GM19023 (cell line): ENCODE measurements around the gene HHAT.
A peak's percentile ranks its signal among the peaks of the same experiment; 100 is the strongest.

Experiments
- ATAC-seq: cut with Tn5 transposase; IDR thresholded peaks from one replicate; pipeline ENCODE4 v1.9.1; 2021; ENCODE audit warnings: mild to moderate bottlenecking, moderate library complexity; ENCODE audit not compliant: unreplicated experiment

The HHAT gene

DNA sequence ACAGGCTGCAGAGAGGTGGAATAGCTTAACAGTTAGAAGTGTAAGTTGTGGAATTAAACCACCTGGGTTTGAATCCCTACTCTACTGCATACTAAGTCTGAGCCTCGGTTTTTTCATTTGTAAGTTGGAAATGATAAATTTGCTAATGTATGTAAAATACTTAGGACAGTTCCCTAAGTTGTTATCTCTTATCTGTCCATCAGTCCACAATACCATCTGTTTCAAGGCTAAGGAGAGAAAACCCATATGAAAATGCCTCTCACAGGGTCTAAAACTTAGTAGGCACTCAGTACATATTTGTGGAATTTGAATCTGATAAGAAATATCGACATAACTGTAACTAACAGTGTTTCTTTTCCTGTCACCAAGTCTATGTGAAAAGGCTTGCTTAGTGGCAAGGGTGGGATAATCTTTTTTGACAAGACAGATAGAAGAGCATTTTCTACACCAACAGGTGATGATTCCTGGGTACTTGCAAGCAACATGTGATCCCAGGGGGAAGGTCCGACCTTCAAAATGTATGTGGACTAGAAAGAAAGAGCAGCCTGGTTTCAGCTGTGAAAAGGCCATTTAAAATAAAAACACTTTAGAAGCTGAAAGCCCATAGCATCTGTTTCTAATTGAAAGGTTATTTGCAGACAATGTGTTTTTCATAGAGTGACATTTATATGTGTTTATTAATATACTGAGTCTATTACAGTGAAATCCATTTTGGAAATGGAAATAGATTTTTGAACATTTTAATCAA lies 202.9 kb downstream of the HHAT start:
- ATAC-seq, result no peak

DNA sequence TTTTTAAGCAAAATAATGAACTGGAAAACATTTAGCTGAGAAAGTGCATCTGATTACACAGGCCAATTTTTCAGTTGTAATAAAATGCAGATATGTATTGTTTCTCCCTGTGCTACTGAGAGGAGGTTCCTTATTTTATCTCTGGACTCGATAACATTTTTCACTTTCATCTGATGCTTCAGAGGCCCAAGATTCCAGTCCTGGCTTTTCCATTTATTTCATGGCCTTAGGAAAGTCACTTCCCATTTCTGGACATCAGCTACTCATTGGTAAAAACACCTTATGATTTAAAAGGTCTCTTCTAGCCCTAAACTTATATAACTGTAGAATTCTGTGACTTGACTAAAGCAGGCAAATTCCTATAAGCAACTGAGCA lies 203.5 kb downstream of the HHAT start:
- ATAC-seq, result no peak

DNA sequence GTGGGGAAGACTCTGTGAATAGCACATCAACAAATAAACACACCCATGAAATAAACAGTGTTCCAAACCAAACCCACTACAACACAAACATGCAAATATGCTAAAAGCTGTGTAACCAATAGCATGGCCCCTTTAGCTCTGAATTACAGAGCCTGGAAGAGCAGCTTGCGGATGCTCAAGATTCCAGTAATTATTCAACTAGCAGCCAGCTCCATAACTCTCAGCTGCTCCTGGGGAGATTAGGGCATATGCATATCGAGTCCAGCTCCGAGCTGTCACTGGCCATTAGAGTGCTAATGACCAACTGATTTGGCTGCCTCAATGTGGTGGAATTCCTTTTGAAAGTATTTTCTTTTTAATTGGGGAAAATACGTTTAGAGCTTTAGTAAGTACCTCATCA lies 207.1 kb downstream of the HHAT start:
- ATAC-seq, result no peak

DNA sequence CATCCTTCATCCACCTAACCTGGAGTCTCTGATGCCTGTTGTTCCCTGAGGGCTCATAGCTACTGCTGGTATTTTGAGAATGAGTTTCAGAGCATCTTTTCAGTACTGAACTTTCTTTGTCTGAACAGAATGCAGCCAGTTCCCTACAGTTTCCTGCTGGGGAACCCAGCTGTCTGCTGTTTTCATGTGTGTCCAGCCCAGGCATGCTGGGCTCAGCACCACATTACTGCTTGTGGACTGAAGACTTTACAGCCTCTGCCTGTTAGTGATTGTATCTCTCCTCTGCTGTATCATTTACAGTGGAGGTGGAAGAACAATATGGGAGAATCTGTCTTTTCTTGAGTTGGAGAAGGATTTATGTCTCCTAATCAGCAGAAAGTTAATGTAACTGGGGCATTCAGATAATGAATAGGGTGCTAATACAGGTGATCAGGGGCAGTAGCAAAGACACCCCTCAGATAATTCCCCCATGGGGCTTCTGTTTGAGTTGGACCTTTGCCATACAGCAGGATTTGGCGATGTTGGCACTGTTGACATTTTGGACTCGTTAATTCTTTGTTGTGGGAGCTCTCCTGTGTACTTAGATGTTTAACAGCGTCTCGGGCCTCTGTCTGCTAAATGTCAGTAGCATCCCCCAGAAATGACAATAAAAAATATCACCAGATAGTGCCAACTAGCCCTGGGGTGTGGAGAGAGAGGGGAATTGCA lies 207.7 kb downstream of the HHAT start:
- ATAC-seq, result no peak

DNA sequence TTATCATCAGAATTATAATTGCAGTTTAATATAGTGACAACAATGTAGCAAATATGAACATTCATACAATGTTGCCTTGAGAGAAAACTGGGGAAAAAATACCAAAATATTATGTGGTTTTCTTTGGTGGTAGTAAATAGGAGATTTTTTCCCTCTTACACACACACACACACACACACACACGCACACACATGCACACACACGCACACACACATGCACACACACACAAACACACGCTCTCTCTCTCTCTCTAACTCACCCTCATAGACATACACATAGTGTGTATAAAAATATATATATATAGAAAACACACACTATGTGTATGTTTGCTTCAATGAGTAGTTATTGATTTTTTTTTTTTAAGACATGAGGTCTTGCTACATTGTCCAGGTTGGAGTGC lies 211.6 kb downstream of the HHAT start:
- ATAC-seq, result no peak

DNA sequence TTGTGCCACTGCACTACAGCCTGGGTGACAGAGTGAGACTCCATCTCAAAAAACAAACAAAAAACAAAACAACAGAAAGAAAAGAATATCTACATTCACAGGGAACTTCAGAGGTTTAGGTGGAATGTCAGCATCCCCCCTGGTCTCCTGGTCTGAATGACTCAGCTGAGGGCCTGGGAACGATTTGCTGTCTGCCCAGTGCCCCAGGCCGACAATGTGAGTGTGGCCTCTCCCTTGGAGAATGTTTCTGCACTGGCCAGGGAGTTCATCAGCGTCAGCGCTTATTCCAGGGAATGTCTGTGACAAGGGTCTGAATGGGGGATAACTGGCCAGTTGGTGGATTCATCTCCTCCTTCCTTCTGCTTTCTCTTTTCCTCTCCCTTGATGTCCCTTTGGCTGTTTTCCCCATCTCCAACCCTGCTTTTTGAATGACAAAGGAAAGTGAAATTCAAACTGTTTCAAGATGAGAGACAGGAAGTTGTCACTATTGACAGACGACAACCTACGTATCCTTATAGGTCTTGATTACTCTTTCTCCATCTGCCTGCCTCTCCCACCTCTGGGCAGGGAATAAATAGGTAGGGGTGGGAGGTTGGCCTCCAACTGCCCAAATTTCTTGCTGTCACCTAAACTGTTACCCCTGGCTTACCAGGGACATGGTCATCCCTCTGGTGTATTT lies 213.1 kb downstream of the HHAT start:
- no peak for ATAC-seq

DNA sequence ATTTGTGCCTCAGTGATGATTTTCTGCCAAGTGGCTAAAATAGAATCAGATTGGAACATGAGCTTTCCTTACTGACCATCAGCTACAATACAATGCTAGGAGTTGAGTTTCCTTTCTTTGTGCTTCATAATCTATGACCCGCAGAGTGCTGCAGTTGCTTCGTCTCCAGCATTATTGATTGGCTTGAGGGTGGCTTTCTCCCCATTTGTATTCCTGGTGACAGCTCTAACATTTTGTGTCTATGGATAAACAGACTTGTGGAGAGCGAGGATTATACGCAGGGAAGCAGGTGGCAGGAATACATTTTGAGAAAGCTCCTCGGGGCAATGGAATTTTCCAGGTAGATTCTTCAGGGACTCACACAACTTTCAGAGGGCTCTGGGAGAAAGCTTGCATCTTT lies 223.2 kb downstream of the HHAT start:
- ATAC-seq, result no peak

DNA sequence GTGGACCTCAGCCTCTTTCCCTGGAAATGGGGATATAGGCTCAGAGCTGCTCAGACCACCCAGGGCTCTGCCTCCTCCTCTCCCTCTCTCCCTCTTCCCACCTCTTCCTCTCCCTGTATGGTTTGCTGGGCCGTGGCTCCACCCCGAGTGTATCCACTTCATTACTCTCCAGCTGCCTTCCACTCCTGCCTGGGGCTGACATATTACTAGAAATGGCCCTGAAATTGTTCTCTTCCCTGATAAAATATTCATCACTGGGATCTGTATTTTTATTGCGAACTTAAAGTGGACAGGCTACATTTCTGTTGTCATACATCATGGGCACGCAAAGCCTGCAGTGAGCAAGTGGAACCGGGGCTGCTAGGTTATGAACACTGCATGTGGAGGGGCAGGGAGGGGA lies 225.0 kb downstream of the HHAT start:
- ATAC-seq, result no peak

DNA sequence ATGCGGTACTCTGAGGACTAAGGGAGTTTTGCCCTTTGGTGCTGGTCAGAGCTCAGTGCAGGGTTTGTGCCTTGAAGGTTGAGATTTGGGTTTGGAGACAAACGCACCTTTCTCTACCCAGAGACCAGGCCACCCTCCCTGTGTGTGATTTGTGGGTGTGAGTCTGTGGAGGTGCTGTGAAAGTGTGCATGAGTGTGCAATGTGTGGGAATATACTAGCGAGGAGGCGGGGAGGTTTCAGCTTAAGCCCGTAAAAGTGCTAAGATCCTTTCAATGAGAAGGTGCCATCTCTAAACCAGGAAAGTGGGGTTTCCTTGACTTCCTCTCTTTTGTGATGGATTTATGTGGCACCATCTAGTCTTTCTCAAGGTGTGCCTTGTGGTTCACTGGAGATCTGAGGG lies 225.7 kb downstream of the HHAT start:
- ATAC-seq, result no peak

DNA sequence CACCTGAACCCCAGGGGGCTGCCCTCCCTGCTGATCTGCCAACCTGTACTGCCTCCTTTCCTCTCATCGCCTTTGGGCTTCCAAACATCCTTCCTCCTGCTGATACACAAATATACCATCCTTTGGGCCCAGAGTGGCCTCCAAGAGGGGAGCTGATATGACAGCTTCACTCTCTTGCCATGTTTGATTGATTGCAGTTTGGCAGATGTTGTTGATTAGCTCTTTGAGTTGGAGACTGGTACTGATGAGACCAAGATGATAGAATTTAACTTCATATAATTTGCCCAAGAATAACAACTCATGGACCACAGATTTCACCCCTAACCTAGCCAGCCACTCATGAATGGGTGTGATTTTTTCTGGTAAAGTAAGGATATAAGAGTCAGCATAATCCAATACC lies 227.8 kb downstream of the HHAT start:
- ATAC-seq, result no peak

DNA sequence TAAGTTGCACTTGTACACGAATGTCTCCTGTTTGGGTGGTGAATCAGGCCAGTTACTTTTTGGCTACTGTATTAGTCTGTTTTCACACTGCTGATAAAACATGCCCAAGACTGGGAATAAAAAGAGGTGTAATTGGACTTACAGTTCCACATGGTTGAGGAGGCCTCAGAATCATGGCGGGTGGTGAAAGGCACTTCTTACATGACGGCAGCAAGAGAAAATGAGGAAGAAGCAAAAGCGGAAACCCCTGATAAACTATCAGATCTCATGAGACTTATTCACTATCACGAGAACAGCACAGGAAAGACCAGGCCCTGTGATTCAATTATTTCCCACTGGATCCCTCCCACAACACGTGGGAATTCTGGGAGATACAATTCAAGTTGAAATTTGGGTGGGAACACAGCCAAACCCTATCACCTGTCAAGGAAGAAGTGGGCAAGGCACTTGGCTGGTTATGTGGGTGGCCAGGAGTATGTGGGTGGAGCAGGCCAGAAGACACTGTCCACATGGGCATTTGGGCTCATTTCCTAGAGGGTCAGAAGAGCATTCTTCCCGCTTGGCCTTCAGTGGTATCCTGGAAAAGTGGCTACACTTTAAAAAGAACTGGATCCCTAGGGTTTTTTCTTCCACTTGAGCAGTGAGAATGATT lies 228.8 kb downstream of the HHAT start:
- ATAC-seq, result no peak

DNA sequence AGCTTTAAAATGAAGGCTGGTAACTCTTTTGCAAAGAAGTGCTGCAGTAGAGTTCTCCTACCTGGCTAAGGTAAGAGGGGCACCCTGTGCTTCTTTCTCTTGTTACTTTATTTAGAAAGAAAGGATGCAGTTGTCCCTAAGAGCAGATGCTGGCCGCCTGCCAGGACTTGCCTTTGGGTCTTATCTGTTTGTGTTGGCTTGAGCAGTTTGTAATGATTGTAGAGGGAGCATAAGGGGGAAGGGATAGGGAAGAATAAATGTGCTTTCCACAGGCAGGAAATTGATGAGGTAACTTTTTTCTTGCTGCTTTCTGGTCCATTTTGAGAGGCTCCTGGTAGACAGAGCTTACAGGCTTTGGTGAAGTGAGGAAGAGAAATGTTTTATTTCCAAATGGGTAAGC lies 229.6 kb downstream of the HHAT start:
- ATAC-seq, result no peak

DNA sequence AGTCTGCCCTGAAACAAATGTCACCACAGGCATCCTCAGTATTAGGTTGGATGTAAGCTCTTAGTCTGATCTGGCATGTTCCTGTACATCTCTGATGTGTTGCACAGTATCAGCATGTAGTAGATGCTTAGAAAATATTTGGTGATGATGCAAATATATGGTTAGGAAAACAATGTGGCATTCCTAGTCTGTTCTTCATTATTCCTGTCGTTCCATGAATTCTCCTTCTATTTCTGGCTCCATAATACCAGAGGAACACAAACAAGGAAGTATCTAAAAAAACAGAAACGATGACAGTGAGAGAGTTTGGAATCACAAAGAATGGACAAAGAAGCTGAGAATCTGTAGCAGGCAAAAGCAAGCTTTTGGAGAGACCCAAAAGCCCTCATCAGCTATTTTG lies 236.6 kb downstream of the HHAT start:
- ATAC-seq, result no peak

DNA sequence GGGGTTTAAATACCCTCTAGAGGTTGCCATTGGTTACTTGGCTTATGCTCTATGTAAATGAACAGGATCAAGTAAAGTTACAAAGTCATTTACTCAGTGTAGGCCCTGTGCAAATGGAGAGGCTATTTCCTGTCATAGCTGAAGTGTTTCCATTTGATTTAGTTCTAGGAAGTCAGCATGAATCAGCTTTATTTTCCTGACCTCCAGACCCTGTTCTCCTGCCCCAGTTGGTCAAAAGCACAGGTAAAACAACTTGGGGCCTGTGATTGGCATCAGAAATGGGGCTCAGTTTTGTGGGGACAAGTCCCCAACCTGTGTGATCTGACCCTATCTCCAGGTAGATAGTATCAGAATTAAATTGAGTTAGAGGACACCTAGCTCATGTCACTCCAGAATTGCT lies 239.9 kb downstream of the HHAT start:
- no peak for ATAC-seq

DNA sequence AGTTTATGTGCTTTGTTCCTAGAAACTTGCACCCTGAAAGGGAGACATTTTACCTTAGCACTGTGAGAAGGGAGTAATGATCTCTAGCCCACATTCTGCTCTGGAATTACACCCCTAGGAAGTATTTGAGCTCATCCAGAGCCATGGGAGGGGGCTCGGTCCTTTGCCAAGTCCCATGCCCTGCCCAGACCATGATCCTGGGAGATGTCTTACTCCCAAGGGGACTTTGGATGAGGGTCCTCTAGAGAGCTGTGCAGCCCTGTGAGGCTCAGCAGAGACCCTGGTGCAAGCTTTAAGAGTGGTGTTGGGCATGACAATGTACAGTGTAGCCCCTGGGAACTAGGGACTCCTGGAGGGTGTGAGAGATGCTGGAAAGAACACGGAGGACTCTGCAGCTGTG lies 241.4 kb downstream of the HHAT start:
- no peak for ATAC-seq

DNA sequence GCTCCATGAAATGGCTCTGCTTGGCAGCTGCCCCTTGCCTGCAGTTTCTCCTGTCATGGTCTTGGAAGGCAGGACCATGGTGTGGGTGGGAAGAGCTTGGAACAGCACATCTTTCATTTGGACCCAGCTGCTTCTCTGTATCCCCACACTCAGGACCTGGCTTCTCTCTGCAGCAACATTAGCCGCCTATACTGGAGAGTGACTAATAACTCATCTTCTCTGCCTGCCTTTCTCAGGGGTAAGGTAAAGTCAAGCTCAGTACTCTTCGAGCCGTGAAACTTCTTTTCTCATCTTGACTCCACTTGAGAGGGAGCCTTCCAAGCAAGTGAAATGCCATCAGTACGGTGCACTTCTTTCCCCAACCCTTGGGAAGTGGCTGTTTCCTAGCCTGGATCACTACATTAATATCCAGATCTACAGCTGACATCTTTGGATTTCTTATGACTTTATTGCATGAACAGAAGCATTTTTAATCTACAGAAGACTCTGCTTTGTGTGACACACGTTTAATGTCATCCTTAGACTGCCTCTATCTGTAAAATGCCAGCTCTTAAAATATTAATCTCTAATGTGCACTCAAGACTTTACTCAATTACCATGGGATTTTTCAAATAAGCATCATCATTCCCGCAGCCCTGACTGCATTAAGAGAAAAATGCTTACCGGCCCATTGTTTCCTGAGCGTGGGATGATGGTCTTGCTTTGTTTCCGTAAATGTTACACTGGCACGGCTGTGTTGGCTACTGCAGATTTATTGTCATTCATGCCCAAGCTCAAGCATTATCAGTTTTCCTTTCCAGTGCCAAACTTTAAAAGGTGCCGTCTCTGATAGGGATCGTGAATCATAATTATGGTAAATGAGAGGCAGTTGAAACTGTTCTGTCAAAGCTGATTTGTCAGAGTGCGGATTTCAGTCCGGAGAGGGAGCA lies 242.9 kb downstream of the HHAT start:
- ATAC-seq, result no peak

DNA sequence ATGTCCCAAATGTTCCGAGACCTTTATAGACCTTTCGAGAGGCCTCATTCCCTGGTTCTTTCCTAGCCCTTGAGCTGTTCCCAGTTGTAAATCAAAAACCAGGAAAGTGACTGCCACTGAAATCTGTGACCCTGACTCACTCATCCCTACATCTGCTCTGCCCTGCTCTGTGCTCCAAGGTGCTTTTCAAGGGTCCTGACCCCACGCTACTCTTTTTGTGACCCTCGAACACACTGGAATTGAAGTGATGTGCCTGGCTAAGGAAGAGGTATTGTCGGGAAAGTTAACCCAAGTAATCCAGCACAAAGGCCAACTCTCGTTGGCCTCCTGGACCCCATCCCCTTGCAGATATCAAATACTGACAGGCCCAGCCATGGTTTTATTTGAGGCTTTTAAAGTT lies 244.4 kb downstream of the HHAT start:
- no peak for ATAC-seq

DNA sequence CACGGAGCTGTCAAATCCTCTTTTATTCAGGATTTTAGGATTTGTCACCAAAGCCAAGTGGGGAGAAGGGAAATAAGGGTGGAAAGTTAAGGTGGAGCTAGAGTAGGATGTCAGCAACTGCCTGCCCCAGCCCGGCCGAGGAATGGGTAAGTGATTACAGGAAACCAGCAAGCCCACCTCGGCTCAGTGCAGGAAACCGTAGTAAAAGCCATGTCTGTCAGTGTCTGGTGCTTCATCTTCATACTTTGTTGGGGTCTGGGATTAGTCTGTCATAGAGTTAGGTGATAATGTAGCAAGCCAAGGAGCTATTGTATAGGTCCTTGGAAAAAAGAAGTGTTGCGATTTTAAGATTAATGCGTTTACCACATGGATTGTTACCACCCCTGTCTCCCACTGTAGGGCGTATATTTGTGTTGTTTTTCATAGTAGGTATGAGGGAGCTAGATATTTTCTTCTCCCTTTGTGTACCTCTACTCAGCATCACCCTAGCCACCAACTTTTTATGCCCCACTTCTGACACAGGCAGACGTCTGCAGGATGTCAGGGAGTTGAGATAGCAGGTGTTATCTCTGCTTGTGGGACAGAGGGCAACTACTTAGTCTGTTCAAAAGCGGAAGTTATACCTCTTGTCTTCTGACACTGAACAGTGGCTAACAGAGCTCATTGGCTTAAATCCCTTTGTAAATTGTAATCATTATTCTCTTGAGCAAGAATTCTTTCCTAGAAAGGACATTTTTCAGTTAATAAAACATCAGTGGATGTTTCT lies 253.7 kb downstream of the HHAT start:
- ATAC-seq, result no peak

DNA sequence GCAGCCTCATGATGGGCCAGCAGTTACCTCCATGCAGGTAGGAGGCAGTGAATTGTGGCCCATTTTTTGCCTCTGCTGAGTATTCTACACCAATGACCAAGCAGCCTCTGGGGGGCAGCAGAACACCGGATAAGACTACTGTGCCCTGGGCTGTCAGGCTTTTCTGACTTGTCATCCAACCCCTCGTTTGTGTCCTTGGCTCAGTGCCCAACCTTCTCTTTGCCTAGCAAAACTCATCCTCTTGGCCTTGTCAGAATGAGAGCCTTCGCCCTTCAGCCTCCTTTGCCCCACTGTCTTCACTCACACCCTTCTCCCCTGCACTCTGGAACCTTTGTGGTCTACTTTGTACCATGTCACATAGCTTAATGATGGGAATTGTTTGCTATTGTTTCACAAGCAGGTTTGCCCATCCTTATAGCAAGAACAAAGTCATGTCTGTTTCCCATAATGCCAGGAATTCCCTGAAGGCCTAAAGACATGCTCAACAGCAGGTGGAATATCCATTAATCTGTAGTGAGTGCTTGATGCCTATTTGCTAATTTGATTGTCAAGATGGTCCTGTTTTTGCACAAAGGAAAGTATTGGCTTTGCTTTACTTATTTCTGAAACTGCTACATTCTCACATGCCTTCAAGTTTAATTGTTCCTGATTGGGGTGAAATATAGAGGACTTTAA lies 255.9 kb downstream of the HHAT start:
- ATAC-seq, result peak; percentile 97
